HEK293T (cell line): ENCODE measurements around the gene CSNK2A1.

Source experiments
- ARNT ChIP-seq: fragments of 450-650 bp; IDR thresholded peaks from 2 replicates; pipeline ENCODE4 v1.6.1; 2017; ENCODE audit warnings: mild to moderate bottlenecking
- BHLHE40 ChIP-seq: fragments of 450-650 bp; IDR thresholded peaks from 2 replicates; pipeline ENCODE4 v1.6.1; 2016; ENCODE audit warnings: mild to moderate bottlenecking, moderate library complexity, borderline replicate concordance
- FOXA1 ChIP-seq: fragments of 450-650 bp; IDR thresholded peaks from 2 replicates; pipeline ENCODE4 v1.6.1; 2016; ENCODE audit warnings: mild to moderate bottlenecking
- FOXK2 ChIP-seq: fragments of 450-650 bp; IDR thresholded peaks from 2 replicates; pipeline ENCODE4 v1.6.1; 2016; ENCODE audit warnings: mild to moderate bottlenecking
- HDGF ChIP-seq: fragments of 450-650 bp; IDR thresholded peaks from 2 replicates; pipeline ENCODE4 v1.6.1; 2017; ENCODE audit warnings: antibody characterized with exemption, borderline replicate concordance
- L3MBTL2 ChIP-seq: fragments of 450-650 bp; conservative IDR thresholded peaks from 2 replicates; pipeline ENCODE4 v1.6.1; 2016; ENCODE audit warnings: mild to moderate bottlenecking
- NFRKB ChIP-seq: fragments of 450-650 bp; IDR thresholded peaks from 2 replicates; pipeline ENCODE4 v1.6.1; 2016; ENCODE audit warnings: mild to moderate bottlenecking, moderate library complexity
- PKNOX1 ChIP-seq: fragments of 450-650 bp; IDR thresholded peaks from 2 replicates; pipeline ENCODE4 v1.6.1; 2016
- SP1 ChIP-seq: fragments of 450-650 bp; IDR thresholded peaks from 2 replicates; pipeline ENCODE4 v1.6.1; 2017
- SUZ12 ChIP-seq: fragments of 450-650 bp; IDR thresholded peaks from 2 replicates; pipeline ENCODE4 v1.6.1; 2016; ENCODE audit warnings: mild to moderate bottlenecking

GRCh38 chr20:544153-544725, 649 bp upstream of the CSNK2A1 start:
- TF ChIP-seq NFRKB (no peak), BHLHE40 (no peak), PKNOX1 (no peak), SUZ12 (no peak), SP1 (no peak), FOXA1 (no peak), L3MBTL2 (no peak; the same call in 1 of the 2 replicates), ARNT (no peak), HDGF (no peak), FOXK2 (no peak)
